Fibroblast of lung (primary cell): ENCODE measurements around the gene RHOT1. TPM values are rescaled to one million over a fixed set of nuclear protein-coding genes. Genes with fewer than 3 reads are reported as not detected.

Source experiments
- DNase-seq, 2 donors: peaks; one replicate each; pipeline versions ENCODE4 v3.0.0 to v3.0.0-alpha.2; 2010; ENCODE audit warnings: low read depth in 2 of 2
- H2AFZ ChIP-seq: 2 replicates; pipeline ENCODE4 v1.5.1; 2012; ENCODE audit warnings: low read length, control low read depth, inconsistent platforms
- H3K27ac ChIP-seq: 2 replicates; pipeline ENCODE4 v1.5.1; 2011; ENCODE audit warnings: low read length, control low read depth; ENCODE audit not compliant: insufficient read depth
- H3K27me3 ChIP-seq: 2 replicates; pipeline ENCODE4 v1.5.1; 2011; ENCODE audit warnings: mild to moderate bottlenecking, low read length; ENCODE audit not compliant: control insufficient read depth, insufficient read depth
- H3K36me3 ChIP-seq: 2 replicates; pipeline ENCODE4 v1.5.1; 2011; ENCODE audit warnings: low read length; ENCODE audit not compliant: control insufficient read depth, insufficient read depth
- H3K4me1 ChIP-seq: 2 replicates; pipeline ENCODE4 v1.5.1; 2011; ENCODE audit warnings: low read length; ENCODE audit not compliant: control insufficient read depth, insufficient read depth; ENCODE audit errors: extremely low read depth
- H3K4me2 ChIP-seq: 2 replicates; pipeline ENCODE4 v1.5.1; 2011; ENCODE audit warnings: low read length, control low read depth; ENCODE audit not compliant: insufficient read depth; ENCODE audit errors: extremely low read depth
- H3K4me3 ChIP-seq, 4 experiments: fragments of 200-600 bp in 1 of 4; sonication (generic) in 1 of 4; replicated peaks in 1 of 4; 2 replicates each; pipeline ENCODE4 v1.5.1; 2011 to 2016; ENCODE audit warnings: low read length in 4 of 4, low read depth in 3 of 4, mild to moderate bottlenecking in 3 of 4, control low read depth in 2 of 4, inconsistent platforms in 1 of 4, mixed read lengths in 1 of 4; ENCODE audit not compliant: insufficient read depth in 1 of 4; ENCODE audit errors: control extremely low read depth in 1 of 4
- H3K79me2 ChIP-seq: 2 replicates; pipeline ENCODE4 v1.5.1; 2012; ENCODE audit warnings: mild to moderate bottlenecking, low read length, inconsistent platforms; ENCODE audit not compliant: control insufficient read depth, insufficient read depth
- H3K9ac ChIP-seq: 2 replicates; pipeline ENCODE4 v1.5.1; 2011; ENCODE audit warnings: mild to moderate bottlenecking, low read length, control low read depth; ENCODE audit not compliant: insufficient read depth
- H3K9me3 ChIP-seq: 2 replicates; pipeline ENCODE4 v1.5.1; 2012; ENCODE audit warnings: low read depth, low read length; ENCODE audit not compliant: control insufficient read depth, insufficient read depth
- H4K20me1 ChIP-seq: 2 replicates; pipeline ENCODE4 v1.5.1; 2011; ENCODE audit warnings: low read length; ENCODE audit not compliant: control insufficient read depth, insufficient read depth; ENCODE audit errors: extremely low read depth
- EZH2 ChIP-seq: IDR thresholded peaks from 2 replicates; pipeline ENCODE4 v1.5.1; 2012; ENCODE audit warnings: low read length, control low read depth, mild to moderate bottlenecking; ENCODE audit errors: missing control alignments
- polyA plus RNA-seq, 2 donors: library from polyadenylated mRNA; depleted of rRNA in 1 of 2; stranded (reverse) in 1 of 2; unstranded in 1 of 2; fragments of >200 nt; gene quantifications; 2 replicates each; pipeline ENCODE4 v1.2.1, GENCODE V29; 2011 to 2012; ENCODE audit warnings: missing spikeins in 1 of 2
- total RNA-seq: library from RNA; depleted of rRNA; stranded (reverse); fragments of >200 nt; gene quantifications from 2 replicates; pipeline ENCODE4 v1.2.1, GENCODE V29; 2014
- TF ChIP-seq, protein P1 (sequence below), 2 donors: IDR thresholded peaks in 1 of 2; conservative IDR thresholded peaks in 1 of 2; 1 replicate in 1 of 2; 2 replicates in 1 of 2; pipeline ENCODE4 v1.5.1; 2011 to 2012; ENCODE audit warnings: low read length in 2 of 2, control low read depth in 1 of 2, inconsistent platforms in 1 of 2, low read depth in 1 of 2, mild to moderate bottlenecking in 1 of 2

RHOT1 gene
- total and polyA plus RNA-seq, 2 donors (not counting 1 experiment from before 2014, with no cell fraction given), result 45.6 to 58.8 TPM

DNA sequence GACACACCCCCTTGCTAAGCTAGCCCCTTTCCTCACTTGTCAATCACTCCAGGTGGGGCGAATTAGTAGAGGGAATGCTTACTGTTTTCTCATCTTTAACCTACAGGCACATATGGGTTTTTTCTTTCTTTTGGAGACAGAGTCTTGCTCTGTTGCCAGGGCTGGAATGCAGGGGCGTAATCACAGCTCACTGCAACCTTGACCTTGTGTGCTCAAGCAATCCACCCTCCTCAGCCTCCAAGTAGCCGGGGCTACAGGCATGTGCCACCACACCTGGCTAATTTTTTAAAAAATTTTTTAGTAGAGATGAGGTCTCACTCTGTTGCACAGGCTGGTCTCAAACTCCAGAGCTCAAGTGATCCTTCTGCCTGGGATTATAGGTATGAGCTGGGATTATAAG, 84.6 kb downstream of the RHOT1 start:
- H3K9me3 ChIP-seq, result no peaks in the 10 kb centered on the region
- H3K4me1 ChIP-seq, result no peaks in the 10 kb centered on the region
- no peak overlapping the region for H3K4me3 ChIP-seq
- no peaks in the 10 kb centered on the region for H3K27me3 ChIP-seq
- H4K20me1 ChIP-seq, result no peaks in the 10 kb centered on the region
- H3K36me3 ChIP-seq, result no peaks in the 10 kb centered on the region
- no peak overlapping the region for H2AFZ ChIP-seq
- no peak for DNase-seq
- H3K79me2 ChIP-seq, result no peaks in the 10 kb centered on the region
- H3K4me2 ChIP-seq, result no peak overlapping the region
- no peak overlapping the region for H3K9ac ChIP-seq
- H3K27ac ChIP-seq, result no peak overlapping the region
- no peak for TF ChIP-seq EZH2

DNA sequence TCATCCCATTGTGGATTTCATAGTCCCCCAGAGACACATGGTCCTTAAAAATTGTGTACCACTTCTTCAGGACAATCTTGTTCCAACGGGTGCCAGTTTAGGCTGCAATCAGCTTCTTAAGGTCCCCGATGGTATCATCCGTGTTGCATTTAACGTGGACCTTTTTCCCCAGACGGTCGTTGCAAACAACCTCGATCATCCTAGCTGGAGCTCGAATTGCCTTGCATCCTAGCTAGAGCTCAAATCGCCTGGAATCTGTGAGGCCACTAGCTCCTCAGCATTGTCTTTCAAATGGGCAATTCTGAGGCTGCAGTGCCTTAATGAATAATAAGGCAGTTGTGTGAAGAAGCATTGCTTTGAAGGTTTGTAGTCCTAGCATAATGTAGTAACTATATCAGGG, 85.6 kb downstream of the RHOT1 start:
- Histone ChIP-seq H4K20me1 (no peaks in the 10 kb centered on the region), H3K9me3 (no peaks in the 10 kb centered on the region)

DNA sequence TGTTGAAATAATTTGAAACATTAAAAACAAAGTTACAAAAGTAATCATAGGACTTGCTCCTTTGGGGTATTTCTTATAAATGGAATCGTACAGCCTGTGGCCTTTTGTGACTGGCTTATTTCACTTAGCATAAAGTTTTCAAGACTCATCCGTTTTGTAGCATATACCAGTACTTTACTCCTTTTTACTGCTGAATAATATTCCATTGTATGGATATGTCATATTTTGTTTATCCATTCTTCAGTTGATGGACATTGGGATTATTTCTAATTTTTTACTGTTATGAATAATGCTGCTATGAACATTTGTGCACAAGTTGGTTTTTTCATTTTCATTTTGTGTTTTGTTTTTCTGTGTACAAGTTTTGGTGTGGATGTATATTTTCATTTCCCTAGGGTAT, 93.3 kb downstream of the RHOT1 start:
- Histone ChIP-seq H2AFZ (no peak overlapping the region), H3K4me2 (no peak overlapping the region), H4K20me1 (no peaks in the 10 kb centered on the region), H3K36me3 (no peaks in the 10 kb centered on the region), H3K4me1 (no peaks in the 10 kb centered on the region), H3K4me3 (no peak overlapping the region), H3K27ac (no peak overlapping the region), H3K9me3 (no peaks in the 10 kb centered on the region), H3K27me3 (no peaks in the 10 kb centered on the region), H3K9ac (no peak overlapping the region), H3K79me2 (no peaks in the 10 kb centered on the region)
- no peak for DNase-seq
- TF ChIP-seq, protein P1, sequence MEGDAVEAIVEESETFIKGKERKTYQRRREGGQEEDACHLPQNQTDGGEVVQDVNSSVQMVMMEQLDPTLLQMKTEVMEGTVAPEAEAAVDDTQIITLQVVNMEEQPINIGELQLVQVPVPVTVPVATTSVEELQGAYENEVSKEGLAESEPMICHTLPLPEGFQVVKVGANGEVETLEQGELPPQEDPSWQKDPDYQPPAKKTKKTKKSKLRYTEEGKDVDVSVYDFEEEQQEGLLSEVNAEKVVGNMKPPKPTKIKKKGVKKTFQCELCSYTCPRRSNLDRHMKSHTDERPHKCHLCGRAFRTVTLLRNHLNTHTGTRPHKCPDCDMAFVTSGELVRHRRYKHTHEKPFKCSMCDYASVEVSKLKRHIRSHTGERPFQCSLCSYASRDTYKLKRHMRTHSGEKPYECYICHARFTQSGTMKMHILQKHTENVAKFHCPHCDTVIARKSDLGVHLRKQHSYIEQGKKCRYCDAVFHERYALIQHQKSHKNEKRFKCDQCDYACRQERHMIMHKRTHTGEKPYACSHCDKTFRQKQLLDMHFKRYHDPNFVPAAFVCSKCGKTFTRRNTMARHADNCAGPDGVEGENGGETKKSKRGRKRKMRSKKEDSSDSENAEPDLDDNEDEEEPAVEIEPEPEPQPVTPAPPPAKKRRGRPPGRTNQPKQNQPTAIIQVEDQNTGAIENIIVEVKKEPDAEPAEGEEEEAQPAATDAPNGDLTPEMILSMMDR (conservative IDR thresholded peaks at IDR 0.05 in 1 of 2, IDR thresholded peaks at IDR 0.05 in 1 of 2; ENCODE audit: low read depth in 1 of 2, low read length in 2 of 2), result no peak
- TF ChIP-seq EZH2, result no peak

More for the DNA sequence above, 85.6 kb downstream of the RHOT1 start:
- H3K36me3 ChIP-seq, result no peaks in the 10 kb centered on the region
- no peak overlapping the region for H2AFZ ChIP-seq
- no peak overlapping the region for H3K4me2 ChIP-seq
- H3K79me2 ChIP-seq, result no peaks in the 10 kb centered on the region
- H3K27me3 ChIP-seq, result no peaks in the 10 kb centered on the region
- no peaks in the 10 kb centered on the region for H3K4me1 ChIP-seq
- H3K4me3 ChIP-seq, result no peak overlapping the region
- TF ChIP-seq, protein P1 (conservative IDR thresholded peaks at IDR 0.05 in 1 of 2, IDR thresholded peaks at IDR 0.05 in 1 of 2; ENCODE audit: low read depth in 1 of 2, low read length in 2 of 2), result no peak
- TF ChIP-seq EZH2, result no peak
- no peak for DNase-seq
- no peak overlapping the region for H3K27ac ChIP-seq
- no peak overlapping the region for H3K9ac ChIP-seq
